H9 (cell line): Measurements from ENCODE around the gene G6PC1. TPM values are rescaled to one million over a fixed set of nuclear protein-coding genes. Genes with fewer than 3 reads are reported as not detected.

Experiments
- DNase-seq: peaks from one replicate; pipeline ENCODE4 v3.0.0-alpha.2; 2017
- H2AFZ ChIP-seq: one replicate; pipeline ENCODE4 v1.6.1; 2013; ENCODE audit warnings: mild to moderate bottlenecking, low read length, control low read depth, moderate library complexity
- H2AK5ac ChIP-seq: 2 replicates; pipeline ENCODE4 v1.6.1; 2013; ENCODE audit warnings: low read length, control low read depth, mixed read lengths; ENCODE audit not compliant: insufficient read length
- H2BK120ac ChIP-seq: one replicate; pipeline ENCODE4 v1.6.1; 2013; ENCODE audit warnings: low read depth, mild to moderate bottlenecking, low read length, control low read depth, inconsistent platforms; ENCODE audit not compliant: poor library complexity, severe bottlenecking
- H2BK12ac ChIP-seq: 2 replicates; pipeline ENCODE4 v1.6.1; 2013; ENCODE audit warnings: low read length, control low read depth, mixed read lengths, low read depth; ENCODE audit not compliant: insufficient read length
- H2BK15ac ChIP-seq: 2 replicates; pipeline ENCODE4 v1.6.1; 2013; ENCODE audit warnings: low read depth, low read length, control low read depth
- H2BK20ac ChIP-seq: one replicate; pipeline ENCODE4 v1.6.1; 2013; ENCODE audit warnings: low read depth, mild to moderate bottlenecking, low read length, control low read depth, inconsistent platforms; ENCODE audit not compliant: poor library complexity, severe bottlenecking
- H2BK5ac ChIP-seq: 2 replicates; pipeline ENCODE4 v1.6.1; 2013; ENCODE audit warnings: low read length, control low read depth, mixed read lengths; ENCODE audit not compliant: insufficient read length
- H3K14ac ChIP-seq: 2 replicates; pipeline ENCODE4 v1.6.1; 2013; ENCODE audit warnings: low read length, control low read depth; ENCODE audit not compliant: insufficient read depth
- H3K18ac ChIP-seq: 2 replicates; pipeline ENCODE4 v1.6.1; 2013; ENCODE audit warnings: low read depth, mild to moderate bottlenecking, mixed read lengths, low read length, control low read depth; ENCODE audit not compliant: insufficient read length
- H3K23ac ChIP-seq: 2 replicates; pipeline ENCODE4 v1.6.1; 2013; ENCODE audit warnings: low read length, control low read depth, mixed read lengths, low read depth; ENCODE audit not compliant: insufficient read length
- H3K23me2 ChIP-seq: 2 replicates; pipeline ENCODE4 v1.6.1; 2013; ENCODE audit warnings: low read depth, mild to moderate bottlenecking, mixed read lengths, low read length, control low read depth; ENCODE audit not compliant: insufficient read length, poor library complexity, severe bottlenecking
- H3K27ac ChIP-seq: 2 replicates; pipeline ENCODE4 v1.5.1; 2013; ENCODE audit warnings: low read length, control low read depth, mixed read lengths, low read depth; ENCODE audit not compliant: insufficient read length
- H3K27me3 ChIP-seq: 2 replicates; pipeline ENCODE4 v1.6.1; 2013; ENCODE audit warnings: low read length, control low read depth, inconsistent platforms; ENCODE audit not compliant: insufficient read depth
- H3K4ac ChIP-seq: 2 replicates; pipeline ENCODE4 v1.6.1; 2013; ENCODE audit warnings: low read depth, mild to moderate bottlenecking, control low read depth, inconsistent platforms, low read length, moderate library complexity
- H3K4me1 ChIP-seq: 2 replicates; pipeline ENCODE4 v1.6.1; 2013; ENCODE audit warnings: low read length, control low read depth, inconsistent platforms; ENCODE audit not compliant: insufficient read depth
- H3K4me2 ChIP-seq: 2 replicates; pipeline ENCODE4 v1.6.1; 2013; ENCODE audit warnings: low read length, control low read depth, mixed read lengths; ENCODE audit not compliant: insufficient read length, insufficient read depth
- H3K56ac ChIP-seq: 2 replicates; pipeline ENCODE4 v1.6.1; 2013; ENCODE audit warnings: low read depth, mild to moderate bottlenecking, mixed read lengths, low read length, control low read depth; ENCODE audit not compliant: insufficient read length
- H3K79me1 ChIP-seq: 2 replicates; pipeline ENCODE4 v1.6.1; 2013; ENCODE audit warnings: low read depth, mild to moderate bottlenecking, moderate library complexity, low read length, control low read depth, inconsistent platforms; ENCODE audit not compliant: insufficient read depth, poor library complexity, severe bottlenecking
- H3K79me2 ChIP-seq: 2 replicates; pipeline ENCODE4 v1.6.1; 2013; ENCODE audit warnings: low read length, control low read depth, inconsistent platforms; ENCODE audit not compliant: insufficient read depth
- H3K9ac ChIP-seq: 2 replicates; pipeline ENCODE4 v1.6.1; 2013; ENCODE audit warnings: low read length, control low read depth, mixed read lengths; ENCODE audit not compliant: insufficient read length; ENCODE audit errors: extremely low read depth
- H3K9me3 ChIP-seq: one replicate; pipeline ENCODE4 v1.6.1; 2013; ENCODE audit warnings: low read depth, low read length, inconsistent platforms; ENCODE audit not compliant: control insufficient read depth
- H3T11ph ChIP-seq: one replicate; pipeline ENCODE4 v1.6.1; 2013; ENCODE audit warnings: mild to moderate bottlenecking, low read length, control low read depth, inconsistent platforms
- H4K20me1 ChIP-seq: one replicate; pipeline ENCODE4 v1.6.1; 2013; ENCODE audit not compliant: control insufficient read depth, insufficient read length, insufficient read depth
- H4K5ac ChIP-seq: 2 replicates; pipeline ENCODE4 v1.6.1; 2013; ENCODE audit warnings: low read depth, mild to moderate bottlenecking, mixed read lengths, low read length, control low read depth; ENCODE audit not compliant: insufficient read length
- H4K8ac ChIP-seq: replicated peaks from 2 replicates; pipeline ENCODE4 v1.6.1; 2013; ENCODE audit warnings: low read length, control low read depth, mixed read lengths, low read depth; ENCODE audit not compliant: insufficient read length
- H4K91ac ChIP-seq: 2 replicates; pipeline ENCODE4 v1.6.1; 2013; ENCODE audit warnings: low read depth, mild to moderate bottlenecking, moderate library complexity, mixed read lengths, low read length, control low read depth; ENCODE audit not compliant: insufficient read length
- H3K27ac Mint-ChIP-seq, 3 experiments: 2 replicates in 2 of 3; 3 replicates in 1 of 3; pipeline ENCODE4 v1.8.0; 2020 to 2021; ENCODE audit warnings: mixed read lengths in 3 of 3, mild to moderate bottlenecking in 1 of 3, moderate library complexity in 1 of 3
- H3K27me3 Mint-ChIP-seq: 2 replicates; pipeline ENCODE4 v1.8.0; 2021; ENCODE audit warnings: low read depth, mild to moderate bottlenecking, moderate library complexity, mixed read lengths
- H3K36me3 Mint-ChIP-seq, 3 experiments: 2 replicates in 2 of 3; 3 replicates in 1 of 3; pipeline ENCODE4 v1.8.0; 2020 to 2021; ENCODE audit warnings: low read depth in 3 of 3, mixed read lengths in 3 of 3; ENCODE audit not compliant: insufficient read depth in 1 of 3
- H3K4me1 Mint-ChIP-seq, 2 experiments: 2 replicates each; pipeline ENCODE4 v1.8.0; 2020; ENCODE audit warnings: mixed read lengths in 2 of 2
- H3K4me3 Mint-ChIP-seq, 2 experiments: 2 replicates in 1 of 2; 3 replicates in 1 of 2; pipeline ENCODE4 v1.8.0; 2020 to 2021; ENCODE audit warnings: mild to moderate bottlenecking in 2 of 2, mixed read lengths in 2 of 2, moderate library complexity in 1 of 2
- H3K9me3 Mint-ChIP-seq, 2 experiments: 2 replicates in 1 of 2; 3 replicates in 1 of 2; pipeline ENCODE4 v1.8.0; 2020; ENCODE audit warnings: mild to moderate bottlenecking in 2 of 2, mixed read lengths in 2 of 2, moderate library complexity in 1 of 2
- WGBS: extraction: QIAGEN DNeasy Blood & Tissue Kit; methylation state at CpG from one replicate; pipeline ENCODE4 v1.1.7; 2013; ENCODE audit warnings: missing lambda C conversion rate, low lambda C conversion rate, mixed read lengths; ENCODE audit not compliant: insufficient read length; ENCODE audit errors: extremely low coverage; 5-methylcytosine and 5-hydroxymethylcytosine counted together
- total RNA-seq: library from RNA; stranded (reverse); gene quantifications from 2 replicates; pipeline ENCODE4 v1.2.1, GENCODE V29; 2021
- TF ChIP-seq, protein P1 (sequence below): fragments of 200-600 bp; sonication (generic); conservative IDR thresholded peaks from 3 replicates; pipeline ENCODE4 v1.8.0; 2021; ENCODE audit warnings: antibody characterized with exemption, mild to moderate bottlenecking

Gene G6PC1
- total RNA-seq, 1 experiment from 2014 or later = not detected

DNA sequence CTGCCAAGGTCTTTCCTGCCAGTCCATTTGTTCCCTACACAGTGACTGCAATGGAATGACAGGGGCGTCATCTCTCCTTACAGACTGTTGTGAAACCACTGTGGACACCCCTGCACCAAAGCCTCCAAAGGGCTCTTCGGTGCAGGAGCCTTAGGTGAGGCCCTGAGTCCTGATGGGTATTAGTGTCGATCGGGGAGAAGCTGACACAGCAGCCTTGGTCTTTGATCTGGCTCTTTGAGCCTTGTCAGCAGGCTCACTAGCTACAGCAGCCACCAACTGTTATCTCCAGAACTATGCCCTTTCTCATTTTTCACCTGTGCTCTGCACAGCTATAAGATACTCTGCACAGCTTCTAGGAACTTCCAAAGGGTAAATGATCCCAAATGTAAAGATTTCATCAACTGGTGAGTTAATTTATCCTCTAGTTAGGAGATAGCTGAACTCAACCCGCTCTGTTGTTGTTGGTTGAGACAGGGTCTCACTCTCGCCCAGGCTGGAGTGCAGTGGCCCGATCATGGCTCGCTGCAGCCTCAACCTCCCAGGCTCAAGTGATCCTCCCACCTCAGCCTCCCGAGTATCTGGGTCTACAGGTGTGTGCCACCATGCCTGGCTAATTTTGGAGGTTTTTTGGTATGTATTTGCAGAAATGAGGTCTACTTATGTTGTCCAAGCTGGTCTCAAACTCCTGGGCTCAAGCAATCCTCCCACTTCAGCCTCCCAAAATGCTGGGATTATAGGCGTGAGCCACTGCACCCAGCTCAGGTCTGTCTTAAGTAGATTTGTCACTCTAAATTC lies 19.7 kb downstream of the G6PC1 start:
- Mint-ChIP-seq H3K36me3 (no peaks in the 10 kb centered on the region), H3K27ac (peak overlapping the region; percentile 28 to 54 (median 41); a peak in 2 of 7 replicates), H3K4me3 (no peak overlapping the region), H3K27me3 (no peaks in the 10 kb centered on the region; the same call in 1 of the 2 replicates), H3K4me1 (peaks cover 17 to 18% of the 10 kb centered on the region in 2 experiments), H3K9me3 (no peaks in the 10 kb centered on the region)
- no peaks in the 10 kb centered on the region for H4K20me1 ChIP-seq
- no peak overlapping the region for H3K4ac ChIP-seq
- H2BK120ac ChIP-seq = no peak overlapping the region
- H3K23ac ChIP-seq = no peak overlapping the region
- no peak overlapping the region for H3K27ac ChIP-seq
- no peak overlapping the region for H2BK20ac ChIP-seq
- H2BK12ac ChIP-seq = no peak overlapping the region
- no peak overlapping the region for H3T11ph ChIP-seq
- no peak overlapping the region for H3K9ac ChIP-seq
- no peak overlapping the region for H3K18ac ChIP-seq
- no peak overlapping the region for H3K14ac ChIP-seq
- H3K79me2 ChIP-seq = no peaks in the 10 kb centered on the region
- DNase-seq = no peak
- H3K4me2 ChIP-seq = no peak overlapping the region
- H3K27me3 ChIP-seq = no peaks in the 10 kb centered on the region
- H3K9me3 ChIP-seq = no peaks in the 10 kb centered on the region
- peaks cover 3% of the 10 kb centered on the region; the same call in 1 of the 2 replicates for H3K4me1 ChIP-seq
- H4K91ac ChIP-seq = no peak overlapping the region
- no CpG with 5 or more reads among the region's 10 CpGs for WGBS
- H2AK5ac ChIP-seq = no peak overlapping the region
- H3K23me2 ChIP-seq = no peaks in the 10 kb centered on the region
- no peak overlapping the region for H2AFZ ChIP-seq
- H4K5ac ChIP-seq = no peak overlapping the region
- no peak overlapping the region for H2BK15ac ChIP-seq
- no peaks in the 10 kb centered on the region for H3K79me1 ChIP-seq
- no peak overlapping the region for H3K56ac ChIP-seq
- H2BK5ac ChIP-seq = no peak overlapping the region
- no peak overlapping the region for H4K8ac ChIP-seq
- TF ChIP-seq, protein P1, sequence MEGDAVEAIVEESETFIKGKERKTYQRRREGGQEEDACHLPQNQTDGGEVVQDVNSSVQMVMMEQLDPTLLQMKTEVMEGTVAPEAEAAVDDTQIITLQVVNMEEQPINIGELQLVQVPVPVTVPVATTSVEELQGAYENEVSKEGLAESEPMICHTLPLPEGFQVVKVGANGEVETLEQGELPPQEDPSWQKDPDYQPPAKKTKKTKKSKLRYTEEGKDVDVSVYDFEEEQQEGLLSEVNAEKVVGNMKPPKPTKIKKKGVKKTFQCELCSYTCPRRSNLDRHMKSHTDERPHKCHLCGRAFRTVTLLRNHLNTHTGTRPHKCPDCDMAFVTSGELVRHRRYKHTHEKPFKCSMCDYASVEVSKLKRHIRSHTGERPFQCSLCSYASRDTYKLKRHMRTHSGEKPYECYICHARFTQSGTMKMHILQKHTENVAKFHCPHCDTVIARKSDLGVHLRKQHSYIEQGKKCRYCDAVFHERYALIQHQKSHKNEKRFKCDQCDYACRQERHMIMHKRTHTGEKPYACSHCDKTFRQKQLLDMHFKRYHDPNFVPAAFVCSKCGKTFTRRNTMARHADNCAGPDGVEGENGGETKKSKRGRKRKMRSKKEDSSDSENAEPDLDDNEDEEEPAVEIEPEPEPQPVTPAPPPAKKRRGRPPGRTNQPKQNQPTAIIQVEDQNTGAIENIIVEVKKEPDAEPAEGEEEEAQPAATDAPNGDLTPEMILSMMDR = no peak
